SHP77 treated with DMSO at 0.1 percent for 48 hours (cell line): Measurements from ENCODE around the gene ANKS1A.

Experiments used
- DNase-seq: peaks from one replicate; lab custom pipeline; 2025; lab: John Stamatoyannopoulos, UW

ANKS1A gene

GRCh38 chr6:35056952-35057351 is 167.9 kb downstream of the ANKS1A start:
- DNase-seq, result no peak

GRCh38 chr6:35057449-35058357 is 168.6 kb downstream of the ANKS1A start:
- no peak for DNase-seq

- DNase-seq, result no peak
These were observed 169.3 kb downstream of the ANKS1A start for GRCh38 chr6:35058358-35058675.

GRCh38 chr6:35058865-35059522 is 169.9 kb downstream of the ANKS1A start:
- DNase-seq, result no peak

- no peak for DNase-seq
These were observed 170.7 kb downstream of the ANKS1A start for GRCh38 chr6:35059596-35060345.

GRCh38 chr6:35061102-35061615 is 172.1 kb downstream of the ANKS1A start:
- no peak for DNase-seq

- DNase-seq, result no peak
These were observed 172.8 kb downstream of the ANKS1A start for GRCh38 chr6:35061651-35062410.

GRCh38 chr6:35062676-35063574 is 173.9 kb downstream of the ANKS1A start:
- DNase-seq, result no peak

- DNase-seq, result no peak
These were observed 174.7 kb downstream of the ANKS1A start for GRCh38 chr6:35063701-35064280.

- DNase-seq, result no peak
These were observed 175.2 kb downstream of the ANKS1A start for GRCh38 chr6:35064290-35064689.

GRCh38 chr6:35064757-35065440 is 175.8 kb downstream of the ANKS1A start:
- no peak for DNase-seq

GRCh38 chr6:35065441-35065800 is 176.4 kb downstream of the ANKS1A start:
- no peak for DNase-seq

- no peak for DNase-seq
These were observed 176.8 kb downstream of the ANKS1A start for GRCh38 chr6:35065870-35066269.

- no peak for DNase-seq
These were observed 178.2 kb downstream of the ANKS1A start for GRCh38 chr6:35067234-35067633.

GRCh38 chr6:35068206-35068605 is 179.2 kb downstream of the ANKS1A start:
- no peak for DNase-seq

- no peak for DNase-seq
These were observed 179.6 kb downstream of the ANKS1A start for GRCh38 chr6:35068644-35069043.

- DNase-seq, result no peak
These were observed 180.2 kb downstream of the ANKS1A start for GRCh38 chr6:35069262-35069661.

- no peak for DNase-seq
These were observed 181.1 kb downstream of the ANKS1A start for GRCh38 chr6:35070111-35070510.

- DNase-seq, result no peak
These were observed 182.4 kb downstream of the ANKS1A start for GRCh38 chr6:35071347-35071994.
